GM19468 (cell line): ENCODE measurements around the gene ASB16.
A peak's percentile ranks its signal among the peaks of the same experiment; 100 is the strongest.

Experiments
- ATAC-seq: cut with Tn5 transposase; IDR thresholded peaks from one replicate; pipeline ENCODE4 v1.9.1; 2021; ENCODE audit warnings: mild to moderate bottlenecking, moderate library complexity, moderate number of reproducible peaks; ENCODE audit not compliant: unreplicated experiment; ENCODE audit errors: extremely low read depth

ASB16 gene

DNA sequence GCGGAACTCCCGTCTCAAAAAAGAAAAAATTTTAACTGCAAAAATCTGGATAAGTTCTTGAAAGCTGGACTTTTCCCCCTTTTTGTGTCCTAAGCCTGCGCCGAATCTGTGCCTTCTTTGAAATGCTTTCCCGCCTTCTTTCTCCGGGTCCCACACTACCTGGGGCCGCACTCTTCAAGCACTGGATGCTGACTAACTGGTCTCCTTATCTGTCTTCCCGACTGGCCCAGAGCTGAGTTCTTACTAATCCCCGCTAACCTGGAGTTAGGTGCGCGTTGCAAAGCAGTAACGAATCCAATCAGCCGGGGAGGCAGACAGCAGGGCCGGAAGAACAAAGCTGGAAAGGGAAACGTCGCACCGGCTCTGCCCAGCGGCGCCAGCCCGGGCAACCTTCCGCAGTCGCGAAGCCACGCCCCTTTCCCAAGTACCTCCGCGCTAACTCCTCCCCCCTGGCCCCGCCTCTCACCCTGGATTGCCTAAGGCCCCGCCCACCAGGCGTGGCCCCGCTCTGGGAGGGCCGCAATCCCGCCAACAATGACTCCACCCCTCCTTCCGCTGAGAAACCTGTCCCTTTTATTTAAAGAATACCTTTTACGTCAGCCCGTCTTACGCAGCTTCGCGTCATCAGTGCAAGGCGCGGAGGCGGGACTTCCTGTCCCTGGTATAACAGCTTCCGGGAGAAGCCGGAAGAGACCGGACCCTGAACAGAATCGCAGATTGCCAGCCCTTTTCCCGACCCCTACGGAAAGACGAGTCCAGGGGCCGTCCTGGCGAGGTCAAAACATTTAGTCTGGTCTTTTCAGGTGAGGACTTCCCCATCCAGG lies 16.0 kb downstream of the ASB16 start, which contains the start of gene TMUB2:
Gene TMUB2, plus strand, starts transcription at position 666 of the 824 bp plus-strand sequence. CDS start 737 bp downstream, outside the sequence.
- peak; percentile 76 for ATAC-seq

DNA sequence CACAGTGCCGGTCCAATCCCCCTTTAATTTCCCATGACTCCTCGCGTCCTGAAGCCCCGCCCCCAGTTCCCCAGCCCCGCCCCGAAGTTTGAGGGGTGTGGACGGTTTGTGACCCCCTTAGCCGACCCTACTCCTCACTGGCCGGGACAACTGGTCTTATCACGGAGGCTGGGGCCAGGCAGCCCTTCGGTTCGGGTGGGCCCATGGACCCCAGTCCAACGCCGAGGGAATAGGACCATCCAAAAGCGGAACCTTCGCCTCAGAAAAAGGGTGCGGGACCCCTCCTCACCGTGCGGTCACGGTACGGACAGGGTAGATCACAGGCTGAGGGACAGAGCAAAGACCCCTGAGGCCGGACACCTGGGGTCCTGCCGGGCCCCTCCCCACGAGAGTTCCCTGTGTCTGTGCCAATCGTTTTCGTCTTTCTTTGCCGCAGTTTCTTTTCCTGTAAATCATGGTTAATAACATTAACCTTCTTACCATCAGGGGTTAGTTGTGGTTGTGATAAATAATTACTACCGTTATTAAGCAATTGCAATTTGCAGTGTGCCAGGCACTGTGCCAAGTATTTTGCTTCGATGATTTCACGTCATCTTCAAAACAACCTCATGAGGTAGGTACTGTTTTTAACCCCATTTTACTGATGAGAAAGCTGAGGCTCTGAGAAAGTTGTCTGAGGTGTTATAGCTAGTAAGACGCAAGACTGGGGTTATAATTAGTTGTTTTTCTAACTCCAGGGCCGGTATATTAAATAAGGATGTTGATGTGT lies 16.8 kb downstream of the ASB16 start:
- no peak for ATAC-seq

DNA sequence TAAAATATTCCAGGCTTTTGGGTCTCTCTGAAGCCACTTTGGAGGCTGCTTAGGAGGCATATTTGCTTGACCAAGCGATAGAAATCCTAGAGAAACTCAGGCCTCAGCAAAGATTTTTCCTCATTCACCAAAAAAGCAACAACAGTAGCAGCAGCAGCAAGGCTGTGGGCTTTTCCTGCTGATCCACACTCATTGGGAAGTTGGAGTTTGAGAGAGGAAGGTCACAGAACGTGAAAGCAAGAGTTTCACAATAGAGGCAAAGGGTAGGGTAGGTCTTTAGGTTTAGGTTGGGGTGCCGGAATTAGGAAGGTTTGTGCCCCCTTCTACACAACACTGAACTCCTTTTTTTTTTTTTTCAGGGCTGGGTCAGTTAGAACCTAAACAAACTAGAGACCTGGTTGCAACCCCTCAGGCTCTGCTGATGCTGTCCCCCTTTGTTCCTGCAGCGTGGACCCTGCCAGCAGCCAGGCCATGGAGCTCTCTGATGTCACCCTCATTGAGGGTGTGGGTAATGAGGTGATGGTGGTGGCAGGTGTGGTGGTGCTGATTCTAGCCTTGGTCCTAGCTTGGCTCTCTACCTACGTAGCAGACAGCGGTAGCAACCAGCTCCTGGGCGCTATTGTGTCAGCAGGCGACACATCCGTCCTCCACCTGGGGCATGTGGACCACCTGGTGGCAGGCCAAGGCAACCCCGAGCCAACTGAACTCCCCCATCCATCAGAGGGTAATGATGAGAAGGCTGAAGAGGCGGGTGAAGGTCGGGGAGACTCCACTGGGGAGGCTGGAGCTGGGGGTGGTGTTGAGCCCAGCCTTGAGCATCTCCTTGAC lies 18.3 kb downstream of the ASB16 start:
- ATAC-seq: no peak

DNA sequence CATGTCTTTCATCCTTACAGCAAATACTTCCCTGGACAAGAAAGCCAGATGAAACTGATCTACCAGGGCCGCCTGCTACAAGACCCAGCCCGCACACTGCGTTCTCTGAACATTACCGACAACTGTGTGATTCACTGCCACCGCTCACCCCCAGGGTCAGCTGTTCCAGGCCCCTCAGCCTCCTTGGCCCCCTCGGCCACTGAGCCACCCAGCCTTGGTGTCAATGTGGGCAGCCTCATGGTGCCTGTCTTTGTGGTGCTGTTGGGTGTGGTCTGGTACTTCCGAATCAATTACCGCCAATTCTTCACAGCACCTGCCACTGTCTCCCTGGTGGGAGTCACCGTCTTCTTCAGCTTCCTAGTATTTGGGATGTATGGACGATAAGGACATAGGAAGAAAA lies 20.0 kb downstream of the ASB16 start:
- no peak for ATAC-seq

DNA sequence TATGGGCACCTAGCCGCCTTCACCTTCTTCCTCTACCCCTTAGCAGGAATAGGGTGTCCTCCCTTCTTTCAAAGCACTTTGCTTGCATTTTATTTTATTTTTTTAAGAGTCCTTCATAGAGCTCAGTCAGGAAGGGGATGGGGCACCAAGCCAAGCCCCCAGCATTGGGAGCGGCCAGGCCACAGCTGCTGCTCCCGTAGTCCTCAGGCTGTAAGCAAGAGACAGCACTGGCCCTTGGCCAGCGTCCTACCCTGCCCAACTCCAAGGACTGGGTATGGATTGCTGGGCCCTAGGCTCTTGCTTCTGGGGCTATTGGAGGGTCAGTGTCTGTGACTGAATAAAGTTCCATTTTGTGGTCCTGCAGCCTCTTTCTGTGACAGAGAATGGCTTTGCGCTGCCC lies 20.9 kb downstream of the ASB16 start:
- no peak for ATAC-seq

DNA sequence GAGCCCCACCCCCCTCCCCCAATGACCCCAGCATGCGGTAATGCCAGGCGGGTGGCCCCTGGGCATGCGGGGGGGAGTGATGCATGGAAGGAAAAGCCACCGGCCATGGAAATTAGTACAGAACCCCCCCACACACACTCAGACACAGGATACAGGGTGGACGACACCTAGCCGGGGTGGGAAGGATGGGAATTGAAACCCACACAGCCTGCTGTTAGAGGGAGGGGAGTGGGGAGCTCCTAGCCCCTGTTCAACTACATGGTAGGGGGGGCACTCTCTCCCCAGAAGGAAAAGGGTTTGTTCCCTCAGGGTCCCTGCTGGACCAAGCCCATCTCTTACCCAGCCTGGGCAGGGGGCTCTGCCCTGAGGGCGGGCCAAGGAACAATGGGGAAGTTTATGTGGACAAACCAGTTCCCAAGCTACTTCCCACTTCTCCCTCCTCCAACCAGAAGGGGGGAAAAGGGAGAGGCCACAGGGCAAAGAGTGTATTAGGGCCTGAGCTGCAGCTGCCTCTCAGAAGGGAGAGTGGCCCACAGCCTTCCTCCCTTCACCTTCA lies 21.5 kb downstream of the ASB16 start:
- no peak for ATAC-seq

DNA sequence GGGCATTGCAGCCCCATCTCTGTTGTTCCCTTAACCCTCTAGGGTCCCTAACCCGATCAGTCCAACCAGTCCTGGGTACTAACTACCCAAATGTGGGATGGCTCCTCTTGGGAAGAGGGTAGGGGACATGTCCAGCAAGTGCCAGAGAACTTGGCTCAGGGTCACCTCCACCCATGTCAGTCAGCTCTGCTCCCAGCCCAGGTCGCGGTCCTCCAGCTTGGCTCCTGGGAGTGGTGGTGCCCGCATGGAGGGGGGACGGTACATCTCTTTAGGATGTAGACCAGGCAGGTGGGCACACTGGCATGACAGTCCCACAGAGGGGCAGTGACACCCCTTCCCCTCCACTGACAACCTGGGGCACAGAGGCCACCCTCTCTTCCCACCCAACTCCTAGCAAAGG lies 22.2 kb downstream of the ASB16 start:
- ATAC-seq: no peak

DNA sequence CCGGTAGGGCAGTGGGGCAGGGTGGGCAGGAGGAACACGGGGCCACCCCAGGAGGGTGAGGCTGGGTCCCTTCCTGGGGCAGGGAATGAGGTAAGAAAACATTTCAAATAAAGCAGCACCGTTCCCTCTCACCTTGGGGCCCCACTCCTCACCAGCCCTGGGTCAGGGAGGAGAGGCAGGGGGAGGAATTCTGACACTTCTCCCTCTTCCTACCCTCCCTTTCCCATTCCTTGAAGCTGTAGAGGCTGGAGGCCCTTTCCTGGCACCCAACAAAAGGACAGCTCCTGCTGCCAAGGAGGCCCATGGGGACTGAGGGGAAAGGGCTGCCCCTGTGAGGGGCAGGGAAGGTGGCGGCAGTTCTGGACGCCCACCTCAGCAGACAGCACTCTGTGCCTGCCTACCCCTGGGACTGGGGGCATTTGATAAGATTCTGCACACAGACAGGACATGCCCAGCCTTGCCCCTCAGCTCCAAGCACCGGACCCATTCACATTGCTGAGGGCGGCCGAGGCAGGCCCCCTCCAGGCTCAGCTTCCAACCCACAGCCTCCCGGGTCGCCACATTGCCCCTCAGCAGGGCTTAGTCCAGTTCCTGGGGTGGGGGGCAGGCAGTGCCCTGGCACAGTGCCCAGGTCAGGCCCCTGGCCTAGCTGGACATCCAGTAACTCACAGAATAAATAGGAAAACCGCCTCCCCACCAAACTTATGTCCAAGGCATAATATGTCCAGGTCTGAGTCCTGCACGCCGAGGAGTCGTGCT lies 23.0 kb downstream of the ASB16 start:
- no peak for ATAC-seq

DNA sequence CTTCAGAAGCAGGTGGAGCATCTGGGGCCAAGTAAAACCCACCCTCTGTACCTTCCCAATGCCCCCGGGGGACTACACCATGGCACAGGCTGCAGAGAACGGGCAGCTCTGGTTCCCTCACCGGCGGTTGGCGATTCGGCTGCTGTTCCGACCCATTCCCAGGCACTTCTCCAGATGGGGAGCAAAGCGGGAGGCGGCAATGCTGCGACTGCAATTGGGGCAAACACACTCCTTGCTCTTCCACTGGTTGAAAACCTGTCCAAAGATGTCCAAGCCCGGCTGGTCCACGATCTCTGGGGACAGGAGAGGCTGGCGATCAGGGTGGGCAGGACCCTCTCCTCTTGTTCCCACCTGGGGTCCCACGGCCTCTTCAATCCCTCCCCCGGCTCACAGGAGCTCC lies 26.6 kb downstream of the ASB16 start:
- ATAC-seq: no peak

DNA sequence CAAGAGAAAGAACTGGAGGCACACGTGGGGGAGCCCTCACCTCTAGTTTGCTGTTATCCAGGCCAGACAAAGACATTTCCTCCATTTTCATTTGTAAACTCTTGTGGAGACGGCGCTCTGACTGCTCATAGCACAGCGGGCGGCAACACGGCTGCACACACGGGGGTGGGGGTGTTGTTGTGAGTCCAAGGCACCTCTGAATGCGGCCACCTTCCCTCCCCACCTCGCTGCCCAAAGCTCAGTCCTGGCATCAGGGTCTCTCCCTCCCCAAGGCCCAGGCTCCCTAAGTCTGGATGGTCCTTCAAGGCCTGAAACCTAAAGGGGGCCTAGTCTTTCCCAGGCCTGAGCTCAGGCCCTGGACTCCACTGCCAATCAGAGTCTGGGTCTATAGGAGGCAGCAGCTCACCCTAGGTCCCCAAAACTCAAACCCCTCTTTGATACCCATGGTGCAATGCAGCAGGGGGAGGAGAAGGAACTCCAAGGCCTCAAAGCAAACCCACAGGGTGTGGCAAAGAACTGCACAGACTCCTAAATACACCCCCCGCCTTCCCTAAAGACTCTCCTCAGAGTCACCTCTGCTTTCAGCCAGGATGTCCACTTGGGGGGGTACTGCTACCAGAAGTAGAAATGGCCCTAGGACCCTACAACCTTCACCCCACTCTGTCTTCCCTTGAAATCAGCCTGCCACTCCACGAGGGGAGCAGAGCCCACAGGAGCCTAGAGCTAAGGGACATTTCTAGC lies 27.6 kb downstream of the ASB16 start:
- no peak for ATAC-seq

DNA sequence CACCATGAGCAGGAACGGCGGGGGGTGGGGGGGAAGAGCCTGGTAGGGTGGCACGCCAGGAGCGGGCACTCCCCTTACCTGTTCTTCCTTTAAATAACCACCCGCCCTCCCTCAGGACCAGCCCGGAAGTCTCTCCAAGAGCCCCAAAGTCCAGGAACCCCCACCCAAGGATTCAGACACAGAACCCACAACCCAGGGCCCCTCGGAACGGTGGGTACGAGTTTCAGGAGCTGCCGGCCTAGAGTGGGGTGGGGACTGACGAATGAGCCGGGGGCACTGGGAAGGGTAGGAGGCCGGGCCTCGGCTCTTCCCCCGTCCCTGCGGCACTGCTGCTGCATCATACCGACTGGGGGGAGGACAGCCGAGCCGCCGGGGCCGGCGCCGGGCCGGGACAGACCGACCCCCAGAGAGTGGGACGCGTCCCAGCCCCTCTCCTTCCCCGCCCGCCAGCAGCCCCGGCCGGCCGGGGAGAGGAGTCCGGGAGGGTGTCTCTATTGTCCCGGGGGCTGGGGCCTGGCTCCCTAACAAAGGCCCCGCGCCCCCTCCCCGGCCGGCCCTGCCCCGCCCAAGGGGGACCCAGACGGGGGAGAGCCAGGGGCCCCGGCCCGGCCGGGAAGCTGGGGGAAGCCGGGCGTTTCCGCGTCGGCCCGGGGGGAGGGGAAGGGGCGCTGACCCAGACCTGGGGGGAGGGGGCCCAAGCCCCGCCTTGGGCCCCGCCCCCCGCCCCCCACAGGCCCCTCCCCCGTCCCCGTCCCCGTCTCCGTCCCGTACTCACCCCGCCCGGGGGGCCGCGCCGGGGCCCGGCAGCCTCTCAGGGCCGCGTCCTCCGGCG lies 28.4 kb downstream of the ASB16 start:
- peak; percentile 11 for ATAC-seq

DNA sequence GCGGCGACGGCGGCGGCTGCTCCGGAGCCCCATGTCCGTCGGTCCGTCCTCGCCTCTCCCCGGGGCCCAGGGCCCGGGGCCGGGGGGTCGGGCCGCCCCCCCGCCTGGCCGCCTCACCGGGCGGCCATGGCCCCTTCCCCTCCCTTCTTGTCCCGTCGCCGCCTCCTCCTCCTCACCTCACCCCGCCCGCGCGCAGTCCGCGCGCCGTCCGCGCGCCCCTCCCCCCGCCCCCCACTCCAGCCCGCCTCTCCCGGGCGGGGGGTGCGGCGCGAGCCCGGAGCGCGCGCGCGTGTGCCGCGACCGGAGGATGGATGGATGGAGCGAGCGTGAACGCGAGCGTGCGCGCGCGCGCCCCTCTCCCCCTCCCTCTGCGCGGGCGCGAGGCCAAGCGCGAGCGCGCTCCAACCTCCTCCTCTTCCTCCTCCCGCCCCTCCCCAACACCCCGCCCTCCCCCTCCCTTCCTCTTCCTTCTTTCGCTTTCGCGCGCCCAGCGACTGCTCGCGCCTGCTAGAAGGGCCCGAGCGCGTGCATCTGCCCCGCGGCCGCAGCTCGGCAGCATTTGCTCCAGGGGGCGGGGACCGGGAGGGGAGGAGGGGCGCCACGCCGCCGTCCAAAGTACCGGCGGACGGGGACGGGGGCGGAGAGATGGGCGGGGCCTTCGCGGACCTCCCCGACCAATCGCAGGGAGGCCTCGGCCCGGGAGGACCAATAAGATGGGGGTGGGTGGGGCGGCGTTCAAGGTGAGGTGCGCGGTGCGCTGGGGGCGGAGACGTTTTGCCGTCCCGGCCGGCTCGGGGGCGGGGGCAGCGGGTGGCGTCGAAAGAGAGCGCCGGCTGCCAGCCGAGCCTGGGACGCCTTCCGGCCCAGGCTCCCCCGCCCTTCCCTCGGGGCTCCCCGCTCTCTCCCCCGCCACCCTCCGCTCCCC lies 29.3 kb downstream of the ASB16 start, which contains the start of gene ATXN7L3:
Gene ATXN7L3, minus strand, starts transcription at position 332 of the 925 bp plus-strand sequence. CDS start 1,814 bp downstream, outside the sequence.
- ATAC-seq: peak; percentile 31

DNA sequence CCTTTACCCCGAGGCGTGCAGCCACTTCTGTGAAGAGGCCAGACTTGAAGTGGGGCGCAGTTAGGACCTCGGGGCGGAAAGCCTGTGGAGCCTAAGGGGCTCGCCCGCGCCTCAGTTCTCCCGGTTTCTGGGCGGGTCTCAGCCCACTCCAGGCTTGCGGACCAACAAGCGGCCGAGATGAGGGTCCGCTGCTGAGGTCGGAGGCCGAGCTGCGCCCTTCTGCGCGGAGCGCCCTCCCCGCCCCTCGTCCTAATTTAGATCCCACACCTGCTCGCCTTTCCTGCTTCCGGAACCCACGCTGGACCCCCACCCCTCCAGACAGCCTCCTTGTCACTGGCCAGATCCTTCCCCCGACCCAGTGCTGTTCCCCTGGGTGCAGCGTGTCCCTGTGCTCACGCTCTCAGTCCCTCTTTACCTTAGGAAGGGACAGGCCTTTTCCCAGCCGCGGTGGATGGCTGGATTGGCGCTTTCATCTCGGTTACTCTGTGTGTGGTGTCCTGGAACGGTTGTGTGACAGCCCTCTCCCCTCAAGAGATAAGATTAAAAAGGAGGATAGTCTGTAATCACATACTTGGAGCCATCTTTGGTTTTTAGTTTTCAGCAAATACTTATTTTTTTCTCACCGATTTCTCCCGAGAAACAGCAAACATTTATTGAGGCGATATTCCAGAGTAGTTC lies 30.1 kb downstream of the ASB16 start:
- no peak for ATAC-seq

DNA sequence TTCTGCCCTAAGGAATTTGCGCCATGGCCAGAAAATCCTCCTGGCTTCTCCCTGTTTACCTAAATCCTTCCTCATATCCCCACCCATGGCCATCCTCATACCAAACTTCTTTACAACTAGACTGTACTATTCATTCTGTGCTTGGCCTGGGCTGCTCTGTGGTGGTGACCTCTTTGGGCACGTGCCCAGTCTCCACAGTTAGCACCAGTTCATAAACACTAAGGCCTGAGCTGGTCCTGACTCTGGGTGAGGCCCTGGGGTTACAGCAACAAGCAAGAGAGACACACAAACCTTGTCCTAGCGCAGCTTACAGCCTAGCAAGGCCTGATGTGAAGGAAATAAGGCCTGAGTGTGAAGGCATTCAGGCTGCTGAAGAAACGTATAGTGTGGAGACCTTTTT lies 32.3 kb downstream of the ASB16 start:
- ATAC-seq: no peak

DNA sequence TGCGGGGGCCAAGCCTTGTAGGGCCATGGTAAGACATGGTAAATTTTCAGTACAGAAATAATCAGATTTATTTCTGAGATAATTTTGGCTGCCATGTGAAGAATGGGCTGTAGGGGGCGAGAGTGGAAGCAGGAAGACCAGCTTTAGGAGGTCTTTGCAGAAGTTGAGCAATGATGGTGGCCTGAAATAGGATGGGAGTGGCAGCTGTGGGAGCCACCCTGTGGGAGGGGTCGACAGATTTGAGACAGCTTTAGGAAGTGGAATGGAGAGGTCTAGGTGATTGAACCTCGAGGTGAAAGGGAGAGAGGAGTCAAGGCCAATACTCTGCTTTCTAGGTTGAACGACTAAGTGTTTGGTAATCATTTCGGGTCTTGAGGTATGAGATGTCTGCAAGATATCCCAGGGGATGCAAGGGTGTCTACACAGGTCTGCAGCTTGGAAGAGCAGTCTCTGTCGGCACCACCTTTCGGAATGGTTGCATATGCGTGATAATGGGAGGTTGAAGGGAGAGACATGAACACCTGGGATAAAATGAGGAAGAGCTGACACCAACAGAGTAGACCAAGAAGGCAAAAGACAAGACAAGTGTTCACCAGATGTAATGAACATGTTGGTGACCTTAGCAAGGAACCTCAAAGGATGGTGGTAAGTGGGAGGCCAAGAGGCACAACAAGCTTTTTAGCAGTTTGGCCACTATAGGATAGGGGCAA lies 33.4 kb downstream of the ASB16 start:
- ATAC-seq: no peak

DNA sequence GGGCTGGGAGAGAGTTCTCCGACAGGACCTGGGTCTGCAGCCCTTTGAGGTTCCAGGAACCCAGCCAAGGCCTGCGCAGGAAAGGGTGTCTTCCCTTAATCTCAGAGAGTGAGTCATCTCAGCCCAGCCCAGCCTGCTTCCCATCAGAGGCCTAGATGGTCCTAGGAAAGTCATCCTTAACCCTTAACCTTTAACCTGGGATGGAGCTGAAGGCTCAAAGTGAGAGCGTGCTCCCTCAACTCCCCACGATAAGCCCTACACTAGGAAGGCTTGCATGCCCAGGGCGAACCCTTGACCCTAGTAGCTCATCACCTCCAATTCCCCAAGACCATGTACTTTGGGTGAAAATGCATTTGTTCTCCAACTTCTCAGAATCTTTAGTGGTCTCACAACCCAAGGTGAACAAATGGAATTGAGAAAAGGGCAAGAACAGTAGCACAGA lies 34.0 kb downstream of the ASB16 start:
- no peak for ATAC-seq
